G401.6 (cell line): ENCODE results near the gene POLR2F.
"Not testable (repeated sequence)": the region's sequence is repeated elsewhere in the genome, so short reads cannot be mapped to it uniquely, and the experiment has no call there.

ENCODE experiments used
- FAIRE-seq: peaks from 2 replicates; lab custom pipeline; 2012; peaks lifted over from hg19 to GRCh38; lab: Jason Lieb, UNC

The POLR2F gene

DNA sequence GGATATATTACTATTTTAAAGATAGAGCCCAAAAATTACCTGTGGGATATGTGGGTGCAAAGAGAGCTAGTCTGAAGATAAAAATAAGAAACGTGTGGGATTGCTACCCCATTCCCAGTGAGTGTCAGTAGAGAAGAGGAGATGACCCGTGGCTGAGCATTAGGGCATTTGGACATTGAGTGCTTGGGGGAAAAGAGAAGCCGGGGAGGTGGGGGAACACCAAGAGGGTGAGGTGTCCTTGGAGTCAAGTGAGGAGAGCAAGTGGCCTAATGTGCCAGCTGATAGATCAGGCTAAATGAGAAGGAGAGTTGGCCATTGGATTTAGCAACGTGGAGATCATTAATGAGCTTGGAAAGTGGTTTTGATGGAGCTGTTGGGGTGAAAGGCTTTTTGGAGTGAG is 1.2 kb downstream of the POLR2F start:
- FAIRE-seq, result no peak

GRCh38 chr22:37955825-37956397 is 2.4 kb downstream of the POLR2F start:
- FAIRE-seq, result not testable (repeated sequence)

GRCh38 chr22:37957232-37957631 is 3.7 kb downstream of the POLR2F start:
- no peak for FAIRE-seq

- FAIRE-seq, result no peak
Observed at GRCh38 chr22:37959231-37959825, 5.8 kb downstream of the POLR2F start.

DNA sequence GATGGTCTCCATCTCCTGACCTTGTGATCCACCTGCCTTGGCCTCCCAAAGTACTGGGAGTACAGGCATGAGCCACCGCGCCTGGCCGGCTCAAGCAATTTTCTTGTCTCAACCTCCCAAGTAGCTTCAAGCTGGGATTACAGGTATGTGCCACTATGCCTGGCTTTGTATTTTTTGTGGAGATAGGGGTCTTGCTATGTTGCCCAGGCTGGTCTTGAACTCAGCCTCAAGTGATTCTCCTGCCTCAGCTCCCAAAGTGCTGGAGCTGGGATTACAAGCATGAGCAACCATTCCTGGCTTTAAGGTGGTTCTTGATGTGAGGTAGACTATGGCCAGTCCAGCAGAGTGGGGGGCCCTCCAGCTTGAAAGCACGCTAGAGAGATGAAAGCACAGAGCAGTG is 7.6 kb downstream of the POLR2F start:
- no peak for FAIRE-seq

DNA sequence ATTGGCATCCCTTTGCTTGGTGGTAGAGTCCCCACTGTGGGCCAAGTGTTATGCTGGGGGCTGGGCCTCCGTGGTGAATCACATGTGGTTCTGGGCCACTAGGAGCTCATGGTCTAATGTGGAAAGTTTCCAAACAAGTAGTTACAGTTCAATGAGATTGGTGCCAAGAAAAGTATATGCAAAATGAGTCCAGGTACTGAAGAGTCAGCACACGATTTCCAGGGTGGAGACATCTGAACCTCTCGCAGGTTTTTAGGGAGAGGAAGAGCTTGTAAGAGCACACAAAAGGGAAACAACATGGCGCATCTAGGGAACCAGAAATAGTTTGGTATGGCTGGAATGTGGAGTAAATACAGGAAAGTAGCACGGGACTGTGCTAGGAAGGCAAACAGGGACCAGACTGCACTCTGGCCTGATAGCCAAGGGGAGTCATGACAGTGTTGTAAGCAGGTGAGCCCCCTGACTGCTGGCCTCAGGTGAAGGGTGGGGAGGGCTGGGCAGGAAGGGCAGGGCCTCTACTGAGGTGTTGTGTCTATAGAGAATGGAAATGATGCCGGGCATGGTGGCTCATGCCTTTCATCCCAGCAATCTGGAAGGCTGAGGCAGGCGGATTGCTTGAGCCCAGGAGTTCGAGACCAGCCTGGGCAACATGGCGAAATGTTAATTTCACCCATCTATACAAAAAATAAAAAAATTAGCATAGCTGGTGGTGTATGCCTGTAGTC is 12.6 kb downstream of the POLR2F start:
- no peak for FAIRE-seq

DNA sequence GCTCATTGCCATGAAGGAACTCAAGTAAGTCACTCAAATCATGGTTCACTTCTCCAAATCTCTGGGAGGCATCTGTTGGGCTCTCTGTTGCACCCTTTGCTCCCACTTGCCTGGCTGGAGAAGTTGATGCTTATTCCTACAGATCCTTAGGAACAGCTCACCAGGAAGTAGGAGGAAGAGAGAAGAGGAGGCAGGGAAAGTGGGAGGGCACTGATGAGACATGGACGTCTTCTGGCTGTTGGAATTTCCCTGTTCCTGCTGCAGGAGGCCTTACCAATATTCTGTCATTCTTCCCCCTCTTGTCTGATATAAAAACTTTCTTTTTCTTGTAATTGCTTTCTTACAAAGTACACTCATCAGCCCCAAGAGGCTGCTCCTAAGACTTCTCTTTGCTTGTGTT is 13.6 kb downstream of the POLR2F start:
- FAIRE-seq, result no peak

DNA sequence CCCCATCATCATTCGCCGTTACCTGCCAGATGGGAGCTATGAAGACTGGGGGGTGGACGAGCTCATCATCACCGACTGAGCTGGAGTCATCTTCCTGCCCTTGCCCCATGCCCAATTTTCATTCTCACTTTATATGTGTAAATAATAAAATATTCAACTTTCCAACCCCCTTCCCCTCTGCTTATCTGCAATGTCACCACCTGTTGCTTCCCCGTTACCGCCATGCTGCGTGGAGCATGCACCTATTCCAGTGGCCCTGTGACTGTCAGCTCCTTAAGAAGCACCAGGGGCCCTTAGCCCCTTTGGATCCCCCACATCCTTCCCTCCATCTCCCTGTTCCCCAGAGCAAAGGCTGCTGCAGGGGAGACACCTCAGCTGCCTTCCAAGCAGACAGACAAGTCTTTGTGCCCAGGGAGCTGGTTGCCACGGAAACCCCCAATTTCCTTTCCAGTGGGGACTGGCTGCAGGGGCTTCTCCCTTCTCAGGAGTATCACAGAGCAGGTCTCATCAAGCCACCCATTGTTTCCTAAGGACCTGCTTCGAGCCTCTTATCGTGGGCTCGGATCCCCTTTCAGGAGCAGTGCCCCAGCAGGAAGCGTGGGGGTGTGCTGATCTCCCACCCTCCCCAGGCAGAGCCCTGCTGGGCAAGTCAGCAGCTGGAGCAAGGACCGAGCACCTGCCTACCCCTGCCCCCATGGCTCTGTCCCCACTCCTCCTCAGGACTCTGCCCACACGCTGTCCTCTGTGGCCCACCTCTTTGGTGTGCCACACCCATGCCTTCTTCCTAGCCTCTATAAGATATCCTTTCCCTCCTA is 14.3 kb downstream of the POLR2F start:
- FAIRE-seq, result no peak

GRCh38 chr22:37968452-37969251 is 15.2 kb downstream of the POLR2F start:
- FAIRE-seq, result no peak

DNA sequence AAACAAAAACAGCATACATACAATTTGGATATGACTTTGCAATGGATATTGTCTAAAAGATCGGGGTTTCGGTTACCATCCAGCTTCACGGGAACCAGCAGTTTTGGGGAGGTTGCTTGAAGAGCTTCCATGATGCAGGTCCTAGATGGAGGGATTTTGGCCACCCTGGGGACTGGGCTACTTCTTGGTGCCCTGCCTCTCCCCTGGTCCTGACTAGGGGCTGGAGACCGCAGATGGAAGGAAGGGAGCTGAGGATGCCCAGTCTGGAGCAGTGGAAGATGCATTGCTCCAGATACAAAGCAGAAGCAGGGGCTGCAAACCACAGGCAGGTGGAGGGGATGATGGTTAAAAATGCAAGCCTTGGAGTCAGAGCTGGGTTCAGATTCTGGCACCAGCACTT is 17.4 kb downstream of the POLR2F start:
- FAIRE-seq, result no peak

DNA sequence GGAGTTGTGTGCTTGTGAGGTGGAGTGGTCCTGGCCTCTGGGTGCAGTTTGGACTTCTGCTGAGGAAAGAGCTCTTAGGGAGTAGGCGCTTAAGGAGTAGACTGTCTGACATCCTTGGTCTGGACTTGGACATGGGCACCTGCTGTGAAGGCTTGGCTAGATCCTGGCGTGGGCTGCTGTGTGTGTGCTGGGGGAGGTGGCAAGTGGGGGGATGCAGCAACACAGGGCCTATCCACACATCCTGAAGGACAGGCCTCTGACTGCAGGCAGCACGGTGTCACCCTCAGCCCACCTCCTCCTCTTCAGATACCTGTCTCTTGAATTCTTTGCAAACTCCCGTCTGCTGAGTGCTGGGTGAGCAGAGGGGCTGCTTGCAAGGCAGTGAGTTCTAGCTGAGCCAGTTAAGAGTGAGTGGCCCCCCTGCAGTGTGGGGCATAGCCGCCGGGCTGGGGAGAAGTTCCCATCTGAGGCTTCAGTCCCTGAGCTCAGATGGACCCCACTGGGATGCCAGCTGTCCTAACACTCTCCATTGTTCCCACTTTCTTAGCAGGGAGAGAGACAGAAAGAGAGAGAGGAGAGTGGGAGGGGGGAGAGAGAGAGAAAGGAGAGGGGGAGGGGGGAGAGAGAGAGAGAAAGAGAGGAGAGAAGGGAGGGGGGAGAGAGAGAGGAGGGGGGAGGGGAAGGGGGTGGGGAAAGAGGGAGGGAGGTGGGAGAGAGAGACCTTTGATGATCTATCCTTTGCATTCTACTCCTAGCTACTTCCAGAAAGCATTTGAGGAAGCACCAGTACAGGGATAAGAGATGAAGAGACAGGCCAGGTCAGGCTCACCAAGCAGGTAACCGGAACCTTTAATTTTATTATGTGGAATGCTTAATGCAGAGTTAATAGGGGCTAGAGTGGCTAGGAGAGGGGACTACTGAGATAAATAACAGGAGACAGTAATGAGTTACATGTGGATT is 18.3 kb downstream of the POLR2F start:
- FAIRE-seq, result no peak

- no peak for FAIRE-seq
Observed at GRCh38 chr22:37972527-37972926, 19.0 kb downstream of the POLR2F start.

DNA sequence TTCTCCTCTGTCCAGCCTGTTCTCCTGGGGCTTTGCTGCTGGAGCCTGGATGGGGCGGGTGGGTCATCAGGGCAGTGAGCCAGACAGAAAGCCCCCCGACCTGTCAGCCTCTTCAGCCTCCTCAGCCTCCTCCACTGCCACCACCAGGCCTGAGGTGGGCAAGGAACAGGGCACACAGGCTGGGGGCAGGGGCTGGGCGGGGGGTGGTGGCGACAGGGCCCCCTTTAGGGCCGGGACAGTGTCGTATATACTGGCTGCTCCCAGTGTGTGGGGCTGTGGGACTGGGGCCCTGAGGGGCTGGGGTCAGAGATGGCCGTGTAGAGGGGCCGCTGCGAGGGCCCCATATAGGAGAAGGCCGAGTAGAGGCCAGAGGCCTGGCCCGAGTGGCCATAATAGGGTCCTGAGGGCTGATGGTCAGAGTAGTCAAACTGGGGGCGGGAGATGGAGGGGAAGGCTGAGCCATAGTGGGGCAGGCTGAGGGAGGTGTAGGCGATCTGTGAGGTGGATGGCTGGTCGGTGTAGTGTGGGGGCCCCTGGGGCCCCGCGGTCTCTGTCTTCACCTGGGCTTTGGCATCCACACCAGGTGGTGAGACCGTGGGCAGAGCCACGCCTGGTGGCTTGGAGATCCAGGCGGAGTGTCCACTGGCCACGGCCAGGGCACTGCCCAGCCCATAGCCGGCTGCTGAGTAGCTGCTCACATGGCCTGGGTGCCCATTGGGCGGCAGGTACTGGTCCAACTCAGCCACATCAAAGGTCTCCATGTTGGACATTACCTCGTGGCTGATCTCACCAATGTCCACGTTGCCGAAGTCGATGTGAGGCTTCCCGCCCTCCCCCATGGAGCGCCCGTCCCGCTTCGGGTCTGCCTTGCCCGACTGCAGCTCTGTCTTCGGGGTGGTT is 20.0 kb downstream of the POLR2F start:
- no peak for FAIRE-seq

GRCh38 chr22:37975153-37975552 is 21.7 kb downstream of the POLR2F start:
- no peak for FAIRE-seq

DNA sequence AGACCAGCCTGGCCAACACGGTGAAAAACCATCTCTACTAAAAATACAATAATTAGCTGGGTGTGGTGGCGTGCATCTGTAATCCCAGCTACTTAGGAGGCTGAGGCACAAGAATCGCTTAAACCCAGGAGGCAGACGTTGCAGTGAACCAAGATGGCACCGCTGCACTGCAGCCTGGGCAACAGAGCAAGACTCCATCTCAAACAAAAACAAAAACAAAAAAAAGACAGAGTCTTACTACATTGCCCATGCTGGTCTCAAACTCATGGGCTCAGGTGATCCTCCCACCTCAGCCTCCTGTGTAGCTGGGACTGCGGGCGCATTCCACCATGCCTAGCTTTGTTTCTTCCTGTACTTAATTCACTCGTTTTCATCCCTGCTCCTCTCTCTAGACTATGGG is 22.5 kb downstream of the POLR2F start:
- FAIRE-seq, result not testable (repeated sequence)

DNA sequence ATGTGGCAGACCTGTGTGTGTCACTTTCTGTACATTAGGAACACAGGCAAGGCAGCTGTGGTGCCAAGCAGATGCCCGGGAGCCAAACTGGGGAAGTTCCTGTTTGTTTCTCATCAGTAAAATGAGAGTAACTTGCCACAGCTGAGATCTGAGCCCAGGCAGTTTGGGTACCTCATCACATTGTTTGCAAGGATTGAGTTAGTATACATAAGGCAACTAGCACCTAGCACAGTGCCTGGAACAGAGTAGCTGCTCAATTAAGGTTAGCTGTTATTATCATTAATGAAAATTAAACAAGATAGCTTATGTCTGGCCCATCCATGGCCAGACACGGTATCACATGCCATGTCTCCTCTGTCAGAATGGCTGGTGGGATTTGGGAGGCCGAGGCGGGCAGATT is 23.0 kb downstream of the POLR2F start:
- FAIRE-seq, result no peak

DNA sequence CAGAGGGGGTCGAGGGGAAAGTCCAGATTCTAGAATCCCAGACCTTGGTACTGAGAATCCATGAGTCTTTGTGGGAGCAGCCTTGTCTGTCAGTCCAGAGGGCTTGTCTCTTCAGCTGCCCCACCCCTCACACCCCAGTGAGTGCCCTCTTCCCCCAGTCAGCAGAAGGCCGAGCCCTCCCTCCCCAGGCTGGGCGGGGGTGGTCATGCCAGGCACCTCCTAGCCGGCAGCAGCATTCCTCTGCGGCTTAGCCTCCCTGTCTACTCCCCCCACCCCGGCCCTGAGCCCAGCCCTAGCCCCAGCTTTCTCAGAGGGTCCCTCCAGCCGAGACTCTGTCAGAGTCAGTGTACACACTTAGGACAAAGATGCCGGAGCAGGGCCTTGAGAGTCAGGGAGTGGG is 26.3 kb downstream of the POLR2F start:
- FAIRE-seq, result no peak

- FAIRE-seq, result no peak
Observed at GRCh38 chr22:37981282-37982011, 27.9 kb downstream of the POLR2F start.

- FAIRE-seq, result no peak
Observed at GRCh38 chr22:37982151-37982785, 28.8 kb downstream of the POLR2F start.
